HFF-Myc (cell line): ENCODE measurements around the gene ELAVL1.

Source experiments
- DNase-seq: peaks from one replicate; pipeline ENCODE4 v3.0.0-alpha.2; 2011; ENCODE audit warnings: low read depth; ENCODE audit errors: extremely low read depth
- H3K4me3 ChIP-seq: replicated peaks from 2 replicates; pipeline ENCODE4 v1.5.1; 2011; ENCODE audit warnings: low read depth, mild to moderate bottlenecking, control low read depth, low read length
- TF ChIP-seq, protein P1 (sequence below): IDR thresholded peaks from 2 replicates; pipeline ENCODE4 v1.5.1; 2012; ENCODE audit warnings: mild to moderate bottlenecking, low read depth, low read length, control low read depth; ENCODE audit errors: missing control alignments

Gene ELAVL1

DNA sequence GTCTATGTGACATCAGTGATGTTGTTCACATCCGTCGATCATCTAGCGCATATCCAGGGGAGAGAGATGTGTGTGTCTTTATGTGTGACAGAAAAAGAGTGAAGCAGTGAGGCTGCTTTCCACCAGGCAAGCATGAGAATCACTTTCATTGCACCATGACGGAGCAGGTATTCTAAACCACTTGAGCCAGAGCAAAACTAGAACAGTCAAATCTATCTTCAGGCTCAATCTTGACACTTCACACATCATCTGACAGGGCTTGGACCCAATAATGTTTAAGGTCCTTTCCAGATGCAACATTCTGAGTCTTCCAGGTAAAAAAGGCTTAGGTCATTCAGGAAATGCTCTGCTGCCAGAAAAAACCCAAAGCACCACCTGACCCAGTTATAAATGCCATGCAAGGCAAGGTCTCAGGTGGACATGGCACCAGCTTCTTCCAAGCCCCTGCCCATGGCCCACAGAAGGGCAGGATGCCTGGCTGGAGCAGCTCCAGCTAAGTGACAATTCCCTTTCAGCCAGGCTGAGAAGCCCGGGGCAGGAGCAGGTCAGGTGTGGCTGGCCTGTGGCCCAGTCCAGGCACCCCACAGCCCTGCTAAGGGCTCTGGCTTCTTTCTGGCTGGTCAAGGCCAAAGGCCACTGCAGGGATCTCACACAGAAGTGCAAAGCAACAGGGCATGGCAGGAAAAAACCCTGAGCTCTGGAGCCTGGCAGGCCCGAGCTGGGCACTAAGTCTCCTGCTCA, 5.0 kb downstream of the ELAVL1 start:
- no peak overlapping the region for H3K4me3 ChIP-seq
- TF ChIP-seq, protein P1, sequence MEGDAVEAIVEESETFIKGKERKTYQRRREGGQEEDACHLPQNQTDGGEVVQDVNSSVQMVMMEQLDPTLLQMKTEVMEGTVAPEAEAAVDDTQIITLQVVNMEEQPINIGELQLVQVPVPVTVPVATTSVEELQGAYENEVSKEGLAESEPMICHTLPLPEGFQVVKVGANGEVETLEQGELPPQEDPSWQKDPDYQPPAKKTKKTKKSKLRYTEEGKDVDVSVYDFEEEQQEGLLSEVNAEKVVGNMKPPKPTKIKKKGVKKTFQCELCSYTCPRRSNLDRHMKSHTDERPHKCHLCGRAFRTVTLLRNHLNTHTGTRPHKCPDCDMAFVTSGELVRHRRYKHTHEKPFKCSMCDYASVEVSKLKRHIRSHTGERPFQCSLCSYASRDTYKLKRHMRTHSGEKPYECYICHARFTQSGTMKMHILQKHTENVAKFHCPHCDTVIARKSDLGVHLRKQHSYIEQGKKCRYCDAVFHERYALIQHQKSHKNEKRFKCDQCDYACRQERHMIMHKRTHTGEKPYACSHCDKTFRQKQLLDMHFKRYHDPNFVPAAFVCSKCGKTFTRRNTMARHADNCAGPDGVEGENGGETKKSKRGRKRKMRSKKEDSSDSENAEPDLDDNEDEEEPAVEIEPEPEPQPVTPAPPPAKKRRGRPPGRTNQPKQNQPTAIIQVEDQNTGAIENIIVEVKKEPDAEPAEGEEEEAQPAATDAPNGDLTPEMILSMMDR = no peak
- no peak for DNase-seq

DNA sequence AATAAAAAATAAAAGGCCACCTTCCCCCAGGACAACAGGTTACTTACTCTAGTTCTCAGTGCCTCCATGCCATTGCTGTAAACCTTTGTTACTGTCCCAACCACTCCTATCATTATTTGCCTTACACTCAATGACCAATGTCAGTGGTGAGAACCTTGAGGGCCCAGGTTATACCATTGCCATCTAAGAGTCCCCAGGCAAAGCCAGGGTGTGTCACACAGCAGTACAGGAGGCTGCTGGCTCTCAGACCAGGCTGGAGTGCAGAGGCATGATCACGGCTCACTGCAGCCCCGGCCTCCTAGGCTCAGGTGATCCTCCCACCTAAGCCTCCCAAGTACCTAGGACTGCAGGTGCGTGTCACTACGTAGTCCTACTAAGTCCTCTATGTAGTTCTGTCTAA, 6.1 kb downstream of the ELAVL1 start:
- H3K4me3 ChIP-seq = no peak overlapping the region
- no peak for DNase-seq
- TF ChIP-seq, protein P1 = no peak

DNA sequence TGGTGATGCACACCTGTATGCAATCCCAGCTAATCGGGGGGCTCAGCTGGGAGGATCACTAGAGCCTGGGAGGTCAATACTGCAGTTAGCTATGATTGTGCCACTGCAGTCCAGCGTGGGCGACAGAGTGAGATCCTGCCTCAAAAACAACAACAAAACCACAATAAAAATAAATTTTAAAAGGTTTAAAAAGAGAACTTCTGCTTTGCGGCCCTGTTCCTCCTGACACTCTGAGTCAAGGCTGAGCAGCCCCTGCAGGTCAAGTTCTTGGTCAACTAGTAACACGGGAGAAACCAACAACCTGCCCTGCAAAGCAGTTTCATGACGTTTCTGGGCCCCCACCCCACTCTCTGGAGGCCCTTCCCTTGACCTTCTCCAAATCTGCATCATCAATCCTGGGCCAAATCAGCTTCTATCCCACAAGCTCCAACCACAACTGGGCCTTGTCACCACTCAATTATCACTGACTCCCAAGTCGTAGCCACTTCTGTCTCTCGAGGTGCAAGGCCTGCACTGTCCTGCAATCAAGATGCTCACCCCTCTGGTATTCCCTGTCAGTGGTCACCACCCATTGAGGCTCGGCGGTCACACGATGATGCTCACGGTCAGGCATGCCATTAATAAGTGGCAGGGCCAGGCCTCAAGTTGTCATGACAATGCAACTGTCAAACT, 7.5 kb downstream of the ELAVL1 start:
- TF ChIP-seq, protein P1 = no peak
- DNase-seq = no peak
- no peak overlapping the region for H3K4me3 ChIP-seq

DNA sequence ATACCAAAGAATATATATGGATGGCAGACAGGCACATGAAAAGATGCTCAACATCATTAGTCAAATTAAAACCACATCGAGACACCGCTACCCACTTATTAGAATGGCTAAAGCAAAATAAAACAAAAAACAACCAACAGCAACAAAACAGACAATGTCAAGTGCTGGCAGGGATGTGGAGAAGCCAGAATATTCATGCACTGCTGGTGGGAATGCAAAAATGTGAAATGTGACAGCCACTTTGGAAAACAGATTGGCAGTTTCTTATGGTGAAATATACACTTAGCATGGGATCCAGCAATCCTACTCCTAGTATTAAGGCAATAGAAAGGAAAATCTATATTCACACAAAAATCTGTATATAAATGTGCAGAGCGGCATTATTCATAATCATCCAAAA, 8.6 kb downstream of the ELAVL1 start:
- H3K4me3 ChIP-seq = no peak overlapping the region
- TF ChIP-seq, protein P1 = no peak
- DNase-seq = no peak

DNA sequence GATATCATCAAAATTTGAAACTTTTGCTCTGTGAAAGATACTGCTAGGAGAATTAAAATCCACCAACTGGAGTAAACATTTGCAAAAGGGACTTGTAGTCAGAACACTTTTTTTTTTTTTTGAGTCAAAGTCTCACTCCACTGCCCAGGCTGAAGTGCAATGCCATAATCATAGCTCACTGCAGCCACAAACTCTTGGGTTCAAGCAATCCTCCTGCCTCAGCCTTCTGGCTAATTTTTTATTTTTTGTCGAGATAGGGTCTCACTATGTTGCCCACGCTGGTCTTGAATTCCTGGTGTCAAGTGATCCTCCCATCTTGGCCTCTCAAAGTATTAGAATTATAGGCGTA, 9.7 kb downstream of the ELAVL1 start:
- no peak for DNase-seq
- TF ChIP-seq, protein P1 = no peak
- H3K4me3 ChIP-seq = no peak overlapping the region

DNA sequence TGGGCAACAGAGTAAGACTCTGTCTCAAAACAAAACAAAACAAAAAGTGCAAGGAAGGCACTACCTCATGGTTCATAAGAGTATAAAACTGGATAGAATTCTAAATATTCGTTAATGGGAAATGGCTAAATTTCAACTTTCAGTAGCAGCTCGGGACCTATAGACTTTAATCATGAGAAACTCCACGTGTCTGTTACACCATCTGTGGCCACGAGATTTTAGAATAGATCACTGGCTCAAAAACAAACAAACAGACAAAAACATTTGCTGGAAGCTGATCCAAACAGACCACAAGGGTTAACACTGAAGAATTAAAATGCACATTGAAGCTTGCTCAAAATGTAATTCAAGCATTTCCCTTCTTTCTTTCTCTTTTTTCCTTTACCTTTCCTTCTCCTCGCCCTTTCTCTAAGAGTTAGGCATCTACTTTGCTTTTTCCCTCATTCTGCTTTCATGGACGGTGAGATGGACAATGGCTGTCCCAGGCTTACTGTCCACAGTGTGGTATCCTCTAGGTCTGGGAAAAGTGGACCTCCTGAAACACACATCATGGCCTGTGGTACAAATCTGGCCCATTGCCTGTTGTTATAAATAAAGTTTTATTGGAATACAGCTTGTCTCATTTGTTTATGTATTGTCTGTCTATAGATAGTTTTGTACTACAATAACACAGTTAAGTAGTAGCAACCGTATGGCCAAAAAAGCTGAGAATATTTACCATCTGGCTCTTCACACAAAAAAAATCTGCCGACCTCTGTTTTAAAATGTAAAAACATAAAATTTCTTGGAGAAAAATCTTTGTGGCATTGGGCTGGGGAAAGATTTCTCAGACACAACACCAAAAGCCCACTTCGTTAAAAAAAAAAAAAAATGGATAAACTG, 10.3 kb downstream of the ELAVL1 start:
- DNase-seq = no peak
- TF ChIP-seq, protein P1 = no peak
- H3K4me3 ChIP-seq = no peak overlapping the region
